Trophoblast cell (in vitro differentiated cells and primary cell): ENCODE results near the gene AMBP.

ENCODE experiments used
- DNase-seq, 2 donors: peaks; one replicate each; pipeline ENCODE4 v3.0.0-alpha.2; 2016
- H2AFZ ChIP-seq: 2 replicates; pipeline ENCODE4 v1.6.1; 2013; ENCODE audit warnings: low read length, moderate library complexity, mild to moderate bottlenecking; ENCODE audit not compliant: insufficient read depth, poor library complexity
- H2AK5ac ChIP-seq: 2 replicates; pipeline ENCODE4 v1.6.1; 2013; ENCODE audit warnings: mild to moderate bottlenecking, low read length
- H2BK120ac ChIP-seq: 2 replicates; pipeline ENCODE4 v1.6.1; 2013; ENCODE audit warnings: low read length, mild to moderate bottlenecking, moderate library complexity; ENCODE audit not compliant: insufficient read depth, poor library complexity
- H2BK12ac ChIP-seq: 2 replicates; pipeline ENCODE4 v1.6.1; 2013; ENCODE audit warnings: mild to moderate bottlenecking, low read length, moderate library complexity
- H2BK5ac ChIP-seq: 2 replicates; pipeline ENCODE4 v1.6.1; 2013; ENCODE audit warnings: low read length, low read depth, moderate library complexity, mild to moderate bottlenecking; ENCODE audit not compliant: poor library complexity
- H3K14ac ChIP-seq: 2 replicates; pipeline ENCODE4 v1.6.1; 2013; ENCODE audit warnings: mild to moderate bottlenecking, low read length
- H3K18ac ChIP-seq: 2 replicates; pipeline ENCODE4 v1.6.1; 2013; ENCODE audit warnings: mild to moderate bottlenecking, low read length
- H3K23ac ChIP-seq: 2 replicates; pipeline ENCODE4 v1.6.1; 2013; ENCODE audit warnings: low read length
- H3K27ac ChIP-seq: 2 replicates; pipeline ENCODE4 v1.5.1; 2013; ENCODE audit warnings: low read depth, mild to moderate bottlenecking, inconsistent platforms, low read length, moderate library complexity
- H3K27me3 ChIP-seq: 2 replicates; pipeline ENCODE4 v1.6.1; 2013; ENCODE audit warnings: inconsistent platforms, mild to moderate bottlenecking, low read length, moderate library complexity; ENCODE audit not compliant: insufficient read depth
- H3K36me3 ChIP-seq, 2 experiments: 1 replicate in 1 of 2; 2 replicates in 1 of 2; pipeline ENCODE4 v1.6.1; 2013; ENCODE audit warnings: low read length in 2 of 2, mild to moderate bottlenecking in 2 of 2, moderate library complexity in 1 of 2; ENCODE audit not compliant: insufficient read depth in 2 of 2, control insufficient read depth in 1 of 2
- H3K4ac ChIP-seq: 2 replicates; pipeline ENCODE4 v1.6.1; 2013; ENCODE audit warnings: low read depth, mild to moderate bottlenecking, low read length, moderate library complexity
- H3K4me1 ChIP-seq, 2 experiments: 1 replicate in 1 of 2; 2 replicates in 1 of 2; pipeline ENCODE4 v1.6.1; 2013; ENCODE audit warnings: low read length in 2 of 2, mild to moderate bottlenecking in 2 of 2, moderate library complexity in 1 of 2; ENCODE audit not compliant: insufficient read depth in 2 of 2, control insufficient read depth in 1 of 2
- H3K4me2 ChIP-seq: 2 replicates; pipeline ENCODE4 v1.6.1; 2013; ENCODE audit warnings: inconsistent platforms, mild to moderate bottlenecking, low read length, moderate library complexity
- H3K4me3 ChIP-seq: 2 replicates; pipeline ENCODE4 v1.5.1; 2013; ENCODE audit warnings: mild to moderate bottlenecking, low read depth, low read length, inconsistent platforms
- H3K79me1 ChIP-seq: one replicate; pipeline ENCODE4 v1.6.1; 2013; ENCODE audit warnings: low read length
- H3K79me2 ChIP-seq: 2 replicates; pipeline ENCODE4 v1.6.1; 2013; ENCODE audit warnings: low read length, mild to moderate bottlenecking; ENCODE audit not compliant: control insufficient read depth, insufficient read depth, poor library complexity
- H3K9ac ChIP-seq: 2 replicates; pipeline ENCODE4 v1.6.1; 2013; ENCODE audit warnings: mild to moderate bottlenecking, low read length
- H3K9me3 ChIP-seq: 2 replicates; pipeline ENCODE4 v1.6.1; 2013; ENCODE audit warnings: low read depth, mild to moderate bottlenecking, control low read depth, inconsistent platforms, low read length; ENCODE audit not compliant: insufficient read depth
- H4K12ac ChIP-seq: 2 replicates; pipeline ENCODE4 v1.6.1; 2013; ENCODE audit warnings: low read depth, mild to moderate bottlenecking, low read length, moderate library complexity
- H4K8ac ChIP-seq: 2 replicates; pipeline ENCODE4 v1.6.1; 2013; ENCODE audit warnings: low read depth, mild to moderate bottlenecking, low read length, moderate library complexity
- H4K91ac ChIP-seq: one replicate; pipeline ENCODE4 v1.6.1; 2013; ENCODE audit warnings: low read depth, mild to moderate bottlenecking, low read length, moderate library complexity
- WGBS: extraction: QIAGEN DNeasy Blood & Tissue Kit; methylation state at CpG from one replicate; pipeline ENCODE4 v1.1.7; 2013; ENCODE audit warnings: missing lambda C conversion rate; ENCODE audit not compliant: insufficient read length, insufficient coverage; ENCODE audit errors: extremely low coverage; 5-methylcytosine and 5-hydroxymethylcytosine counted together

Gene AMBP

GRCh38 chr9:114039484-114039883 lies 38.6 kb downstream of the AMBP start:
- Histone ChIP-seq H3K14ac (no peak overlapping the region), H3K9ac (no peak overlapping the region), H3K27me3 (no peaks in the 10 kb centered on the region), H3K9me3 (no peaks in the 10 kb centered on the region), H2BK12ac (no peak overlapping the region), H4K8ac (no peak overlapping the region), H3K4me2 (no peak overlapping the region), H2AK5ac (no peak overlapping the region), H4K91ac (no peak overlapping the region), H3K79me2 (no peaks in the 10 kb centered on the region), H3K18ac (no peak overlapping the region), H3K27ac (no peak overlapping the region), H3K23ac (no peak overlapping the region), H3K4me3 (no peak overlapping the region), H4K12ac (no peak overlapping the region), H3K79me1 (no peaks in the 10 kb centered on the region), H3K4ac (no peak overlapping the region), H2BK120ac (no peak overlapping the region), H3K36me3 (peaks cover 9 to 15% of the 10 kb centered on the region in 2 experiments), H2BK5ac (no peak overlapping the region), H3K4me1 (no peaks in the 10 kb centered on the region), H2AFZ (no peak overlapping the region)
- DNase-seq = no peak
- WGBS = no CpG with 5 or more reads among the region's 5 CpGs

DNA sequence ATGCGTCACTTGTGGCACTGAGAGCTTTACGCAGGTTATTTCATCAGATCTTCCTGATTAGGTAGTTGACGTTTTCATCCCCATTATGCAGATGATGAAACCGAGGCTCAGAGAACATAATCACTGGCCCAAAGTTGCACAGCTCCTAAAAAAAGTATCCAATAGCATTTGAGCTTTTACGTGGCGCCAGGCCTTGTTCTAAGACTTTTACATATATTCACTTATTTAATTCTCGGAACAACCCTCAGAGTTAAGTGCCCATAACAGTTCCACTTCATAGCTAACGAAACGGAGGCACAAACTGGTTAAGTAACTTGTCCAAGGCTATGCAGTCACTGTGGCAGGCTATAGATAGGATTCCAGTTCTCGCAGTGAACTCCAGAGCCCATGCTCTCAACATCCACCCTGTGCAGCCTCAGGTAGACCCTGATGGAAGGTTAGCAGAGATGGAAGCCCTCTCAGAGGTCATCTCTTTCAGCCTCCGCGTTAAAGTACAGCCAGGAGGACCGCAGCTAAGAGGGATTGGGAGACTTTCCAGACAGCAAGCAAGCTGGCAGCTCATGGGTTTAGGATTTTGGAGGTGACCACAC lies 39.3 kb downstream of the AMBP start:
- H3K4me3 ChIP-seq = no peak overlapping the region
- no peak overlapping the region for H2AK5ac ChIP-seq
- no peak overlapping the region for H2AFZ ChIP-seq
- no peak overlapping the region for H3K23ac ChIP-seq
- H3K18ac ChIP-seq = no peak overlapping the region
- H4K12ac ChIP-seq = no peak overlapping the region
- H3K27ac ChIP-seq = no peak overlapping the region
- H4K91ac ChIP-seq = no peak overlapping the region
- no peaks in the 10 kb centered on the region for H3K9me3 ChIP-seq
- H3K79me2 ChIP-seq = no peaks in the 10 kb centered on the region
- no peak overlapping the region for H3K9ac ChIP-seq
- no peak overlapping the region for H3K14ac ChIP-seq
- H3K4me2 ChIP-seq = no peak overlapping the region
- H3K4ac ChIP-seq = no peak overlapping the region
- WGBS = no CpG with 5 or more reads among the region's 13 CpGs
- no peaks in the 10 kb centered on the region for H3K79me1 ChIP-seq
- H3K36me3 ChIP-seq = peaks cover 13 to 17% of the 10 kb centered on the region in 2 experiments
- no peak for DNase-seq
- H3K27me3 ChIP-seq = no peaks in the 10 kb centered on the region
- H2BK120ac ChIP-seq = no peak overlapping the region
- no peaks in the 10 kb centered on the region for H3K4me1 ChIP-seq
- H4K8ac ChIP-seq = no peak overlapping the region
- no peak overlapping the region for H2BK12ac ChIP-seq
- no peak overlapping the region for H2BK5ac ChIP-seq

DNA sequence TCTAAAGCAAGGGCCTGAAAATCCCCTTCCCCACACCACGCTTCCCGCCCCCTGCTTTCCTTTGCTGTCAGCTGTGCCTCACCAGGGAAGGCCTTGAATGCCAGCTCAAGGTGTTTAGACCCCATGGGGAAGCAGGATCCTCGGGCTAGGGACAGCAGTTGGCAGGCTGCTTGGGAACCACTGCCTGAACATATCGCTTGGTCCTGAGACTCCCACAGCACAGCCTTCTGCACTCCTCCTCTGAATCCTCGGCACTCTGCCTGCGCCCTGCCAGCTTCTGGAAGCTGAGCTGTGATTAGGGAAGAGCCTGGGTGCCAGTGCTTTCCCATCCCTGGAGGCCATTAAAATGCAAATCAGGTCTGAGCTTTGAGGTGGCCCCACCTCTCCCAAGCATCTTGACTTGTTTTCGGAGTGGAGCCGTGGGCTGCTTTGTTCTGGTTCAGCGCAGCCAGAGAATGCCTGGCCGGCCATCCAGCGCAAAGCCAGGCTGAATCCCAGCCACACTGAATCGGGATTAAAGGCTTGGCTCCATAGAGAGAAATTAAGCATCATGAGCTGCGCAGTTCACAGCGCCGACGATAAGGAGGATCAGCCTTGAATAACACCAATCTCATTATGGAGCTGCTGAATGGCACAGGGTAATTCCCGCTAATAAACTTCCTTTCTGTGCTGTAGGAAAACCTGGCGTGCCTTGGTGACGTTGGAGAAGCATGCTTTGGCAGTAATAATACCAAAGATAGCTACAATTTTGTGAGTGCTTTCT lies 40.0 kb downstream of the AMBP start:
- no peak overlapping the region for H2AFZ ChIP-seq
- no CpG with 5 or more reads among the region's 19 CpGs for WGBS
- no peak overlapping the region for H3K9ac ChIP-seq
- no peaks in the 10 kb centered on the region for H3K9me3 ChIP-seq
- no peaks in the 10 kb centered on the region for H3K79me1 ChIP-seq
- H2BK120ac ChIP-seq = no peak overlapping the region
- no peak overlapping the region for H3K14ac ChIP-seq
- H3K27ac ChIP-seq = no peak overlapping the region
- H4K12ac ChIP-seq = no peak overlapping the region
- H2AK5ac ChIP-seq = no peak overlapping the region
- no peak overlapping the region for H4K8ac ChIP-seq
- H3K4me2 ChIP-seq = no peak overlapping the region
- no peak overlapping the region for H3K4me3 ChIP-seq
- no peak overlapping the region for H3K23ac ChIP-seq
- H2BK12ac ChIP-seq = no peak overlapping the region
- peaks cover 13 to 22% of the 10 kb centered on the region in 2 experiments for H3K36me3 ChIP-seq
- no peaks in the 10 kb centered on the region for H3K79me2 ChIP-seq
- no peak overlapping the region for H4K91ac ChIP-seq
- H3K4me1 ChIP-seq = no peaks in the 10 kb centered on the region
- H3K18ac ChIP-seq = no peak overlapping the region
- no peak for DNase-seq
- no peak overlapping the region for H3K4ac ChIP-seq
- H3K27me3 ChIP-seq = no peaks in the 10 kb centered on the region
- H2BK5ac ChIP-seq = no peak overlapping the region

DNA sequence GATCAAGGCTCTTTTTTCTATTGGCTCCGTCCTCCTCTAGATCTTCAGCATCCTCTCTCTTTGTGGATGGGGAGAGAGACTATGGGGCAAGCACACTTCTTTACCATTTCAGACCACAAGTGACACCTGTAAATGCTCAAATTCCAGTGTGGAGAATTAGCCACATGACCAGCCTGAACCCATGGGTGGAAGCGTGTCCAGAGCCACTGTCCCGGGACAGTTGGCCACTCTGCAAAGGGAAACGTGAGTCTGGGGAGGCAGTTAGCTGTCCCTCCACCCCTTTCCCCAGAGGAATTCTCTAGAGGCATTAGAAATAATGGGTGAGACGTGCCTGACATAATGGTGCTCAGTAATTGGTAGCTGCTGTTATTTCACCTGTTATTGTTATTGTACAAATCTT lies 40.9 kb downstream of the AMBP start:
- Histone ChIP-seq H4K12ac (no peak overlapping the region), H3K9me3 (no peaks in the 10 kb centered on the region), H4K8ac (no peak overlapping the region), H3K27me3 (no peaks in the 10 kb centered on the region), H2BK5ac (no peak overlapping the region), H3K14ac (no peak overlapping the region), H2BK12ac (no peak overlapping the region), H3K4me2 (no peak overlapping the region), H3K4me3 (no peak overlapping the region), H3K27ac (no peak overlapping the region), H3K79me2 (no peaks in the 10 kb centered on the region), H4K91ac (no peak overlapping the region), H3K36me3 (peaks cover 20 to 28% of the 10 kb centered on the region in 2 experiments), H2AFZ (no peak overlapping the region), H3K4ac (no peak overlapping the region), H3K18ac (no peak overlapping the region), H3K79me1 (no peaks in the 10 kb centered on the region), H3K23ac (no peak overlapping the region), H3K4me1 (no peaks in the 10 kb centered on the region), H3K9ac (no peak overlapping the region), H2BK120ac (no peak overlapping the region), H2AK5ac (no peak overlapping the region)
- DNase-seq = no peak
- no CpG with 5 or more reads among the region's 5 CpGs for WGBS
